HepG2 (cell line): ENCODE data around the gene ZNF581. TPM values are rescaled to one million over a fixed set of nuclear protein-coding genes. Genes with fewer than 3 reads are reported as not detected.
A peak's percentile ranks its signal among the peaks of the same experiment; 100 is the strongest.

Source experiments
- EED ChIP-seq: sonication (generic); formaldehyde crosslinking; IDR thresholded peaks from 2 replicates; pipeline ENCODE4 v1.5.0; 2020; ENCODE audit warnings: mild to moderate bottlenecking, missing genetic modification reagents
- JUND ChIP-seq: sonication (generic); formaldehyde crosslinking; IDR thresholded peaks from 2 replicates; pipeline ENCODE4 v1.8.0; 2022; ENCODE audit warnings: mild to moderate bottlenecking, missing genetic modification reagents
- KLF12 ChIP-seq: sonication (generic); formaldehyde crosslinking; IDR thresholded peaks from 2 replicates; pipeline ENCODE4 v1.4.0; 2020; ENCODE audit warnings: missing genetic modification reagents, borderline replicate concordance
- NAIF1 ChIP-seq: sonication (generic); formaldehyde crosslinking; IDR thresholded peaks from 2 replicates; pipeline ENCODE4 v1.5.0; 2020; ENCODE audit warnings: mild to moderate bottlenecking, missing genetic modification reagents, borderline replicate concordance
- NBN ChIP-seq: fragments of 450-650 bp; conservative IDR thresholded peaks from 2 replicates; pipeline ENCODE4 v1.6.1; 2017
- NPAS2 ChIP-seq: sonication (generic); formaldehyde crosslinking; IDR thresholded peaks from 2 replicates; pipeline ENCODE4 v1.8.0; 2022; ENCODE audit warnings: mild to moderate bottlenecking, missing genetic modification reagents, borderline replicate concordance
- SRSF4 ChIP-seq: fragments of 200-400 bp; formaldehyde crosslinking; IDR thresholded peaks from one replicate; pipeline ENCODE4 v1.6.1; 2018; ENCODE audit warnings: mild to moderate bottlenecking, low read depth, low read length, moderate library complexity; ENCODE audit not compliant: poor library complexity, severe bottlenecking
- ZNF333 ChIP-seq: sonication (generic); formaldehyde crosslinking; IDR thresholded peaks from 2 replicates; pipeline ENCODE4 v1.4.0; 2020; ENCODE audit warnings: mild to moderate bottlenecking, missing genetic modification reagents, borderline replicate concordance
- ZNF33A ChIP-seq: sonication (generic); formaldehyde crosslinking; IDR thresholded peaks from 2 replicates; pipeline ENCODE4 v1.5.1; 2020; ENCODE audit warnings: missing genetic modification reagents, mild to moderate bottlenecking, moderate library complexity, borderline replicate concordance
- ZNF496 ChIP-seq: sonication (generic); formaldehyde crosslinking; IDR thresholded peaks from 2 replicates; pipeline ENCODE4 v1.8.1; 2023; ENCODE audit warnings: mild to moderate bottlenecking, moderate library complexity, missing genetic modification reagents; ENCODE audit not compliant: insufficient replicate concordance
- ZNF564 ChIP-seq: sonication (generic); formaldehyde crosslinking; IDR thresholded peaks from 2 replicates; pipeline ENCODE4 v1.8.1; 2023; ENCODE audit warnings: mild to moderate bottlenecking, missing genetic modification reagents
- ZNF569 ChIP-seq: sonication (generic); formaldehyde crosslinking; IDR thresholded peaks from 2 replicates; pipeline ENCODE4 v1.5.0; 2020; ENCODE audit warnings: mild to moderate bottlenecking, missing genetic modification reagents, moderate library complexity, borderline replicate concordance
- ZNF616 ChIP-seq: sonication (generic); formaldehyde crosslinking; IDR thresholded peaks from 2 replicates; pipeline ENCODE4 v1.5.0; 2020; ENCODE audit warnings: low read depth, mild to moderate bottlenecking, missing genetic modification reagents
- ZNF7 ChIP-seq: IDR thresholded peaks from 2 replicates; pipeline ENCODE4 v1.6.1; 2016; ENCODE audit warnings: missing biosample characterization, missing genetic modification reagents
- ZNF781 ChIP-seq: sonication (generic); formaldehyde crosslinking; IDR thresholded peaks from 2 replicates; pipeline ENCODE4 v1.5.1; 2020; ENCODE audit warnings: borderline replicate concordance, mild to moderate bottlenecking, missing genetic modification reagents; ENCODE audit errors: not compliant biosample characterization
- ZNF878 ChIP-seq: sonication (generic); formaldehyde crosslinking; IDR thresholded peaks from 2 replicates; pipeline ENCODE4 v1.8.1; 2023; ENCODE audit warnings: mild to moderate bottlenecking, missing genetic modification reagents, moderate library complexity
- polyA plus RNA-seq, 8 experiments: library from polyadenylated mRNA; depleted of rRNA in 3 of 8; stranded (reverse) in 7 of 8; unstranded in 1 of 8; fragments of >200 nt; fragmentation: Illumina TruSeq in 4 of 8; extraction: Trizol in 4 of 8; gene quantifications; 2 replicates each; pipeline versions ENCODE4 v1.2.1 to v1.2.3, GENCODE V29; 2011 to 2016; ENCODE audit warnings: low read depth in 4 of 8, missing spikeins in 1 of 8, mixed read lengths in 1 of 8; ENCODE audit not compliant: insufficient read depth in 1 of 8
- total RNA-seq, 5 experiments: library from RNA; depleted of rRNA; stranded (reverse); fragments of >200 nt; fragmentation: Illumina TruSeq; extraction: Trizol; gene quantifications; 2 replicates each; pipeline ENCODE4 v1.2.3, GENCODE V29; 2016; ENCODE audit warnings: low read depth in 1 of 5
- TF ChIP-seq, protein P1 (sequence below): sonication (generic); formaldehyde crosslinking; IDR thresholded peaks from 2 replicates; pipeline ENCODE4 v1.4.0; 2020; ENCODE audit warnings: missing genetic modification reagents
- TF ChIP-seq, protein P2 (sequence below): sonication (generic); formaldehyde crosslinking; IDR thresholded peaks from 2 replicates; pipeline ENCODE4 v1.4.0; 2020; ENCODE audit warnings: missing genetic modification reagents, mild to moderate bottlenecking, borderline replicate concordance
- TF ChIP-seq, protein P3 (sequence below): sonication (generic); formaldehyde crosslinking; conservative IDR thresholded peaks from 2 replicates; pipeline ENCODE4 v1.4.0; 2020; ENCODE audit warnings: missing genetic modification reagents
- TF ChIP-seq, protein P4 (sequence below): sonication (generic); formaldehyde crosslinking; IDR thresholded peaks from 2 replicates; pipeline ENCODE4 v1.8.0; 2022; ENCODE audit warnings: missing genetic modification reagents, mild to moderate bottlenecking, inconsistent platforms, borderline replicate concordance

ZNF581 gene
- total and polyA plus RNA-seq, 2 of the 13 experiments (the other 11 are each of a cell fraction or from before 2014, with no cell fraction given) = 19.6 to 49.5 TPM

DNA sequence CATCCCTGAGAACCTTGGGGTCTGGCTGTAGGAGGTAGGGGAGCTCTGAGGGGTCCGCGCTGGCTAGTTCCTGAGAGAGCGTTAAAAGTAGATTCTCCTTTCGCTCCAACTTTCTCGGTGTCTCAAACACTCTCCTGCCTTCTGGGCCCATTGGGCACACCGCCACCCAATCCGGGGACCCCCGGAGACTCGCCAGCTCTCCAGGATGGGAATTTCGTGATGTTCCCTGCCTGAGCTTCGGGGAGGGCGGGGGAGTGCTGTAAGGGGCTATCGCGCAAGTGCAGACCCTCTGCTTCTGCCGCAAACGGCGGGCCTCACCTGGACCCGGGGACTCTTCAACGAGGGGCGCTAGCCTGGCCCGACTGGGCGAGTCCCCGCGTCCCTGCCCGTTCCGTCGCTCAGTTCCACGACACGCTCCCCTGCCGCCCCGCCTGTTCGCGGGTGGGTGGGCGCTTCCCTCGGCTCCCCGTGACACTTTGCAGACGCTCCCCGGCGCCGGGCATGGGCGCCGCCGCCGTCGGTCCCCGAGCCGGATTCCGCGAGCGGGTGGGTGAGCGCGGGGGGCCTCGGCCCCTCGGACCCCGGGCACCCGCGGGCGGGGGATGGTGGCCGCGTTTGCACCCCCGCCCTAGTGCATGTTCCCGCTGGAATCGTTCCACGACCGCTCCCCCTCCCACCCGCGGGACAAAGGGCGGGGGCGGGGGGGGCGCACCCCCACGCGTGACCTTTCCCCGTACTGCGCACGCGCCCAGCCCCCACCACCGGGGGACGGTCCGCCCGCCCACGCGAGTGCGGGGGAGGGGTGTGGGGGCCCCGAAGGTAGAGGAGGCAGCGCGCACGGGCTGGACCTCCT is 4.5 kb downstream of the ZNF581 start, which contains the start of gene CCDC106 (continued):
- TF ChIP-seq ZNF616 (CRISPR knock-in tag) = no peak
- TF ChIP-seq, protein P1, sequence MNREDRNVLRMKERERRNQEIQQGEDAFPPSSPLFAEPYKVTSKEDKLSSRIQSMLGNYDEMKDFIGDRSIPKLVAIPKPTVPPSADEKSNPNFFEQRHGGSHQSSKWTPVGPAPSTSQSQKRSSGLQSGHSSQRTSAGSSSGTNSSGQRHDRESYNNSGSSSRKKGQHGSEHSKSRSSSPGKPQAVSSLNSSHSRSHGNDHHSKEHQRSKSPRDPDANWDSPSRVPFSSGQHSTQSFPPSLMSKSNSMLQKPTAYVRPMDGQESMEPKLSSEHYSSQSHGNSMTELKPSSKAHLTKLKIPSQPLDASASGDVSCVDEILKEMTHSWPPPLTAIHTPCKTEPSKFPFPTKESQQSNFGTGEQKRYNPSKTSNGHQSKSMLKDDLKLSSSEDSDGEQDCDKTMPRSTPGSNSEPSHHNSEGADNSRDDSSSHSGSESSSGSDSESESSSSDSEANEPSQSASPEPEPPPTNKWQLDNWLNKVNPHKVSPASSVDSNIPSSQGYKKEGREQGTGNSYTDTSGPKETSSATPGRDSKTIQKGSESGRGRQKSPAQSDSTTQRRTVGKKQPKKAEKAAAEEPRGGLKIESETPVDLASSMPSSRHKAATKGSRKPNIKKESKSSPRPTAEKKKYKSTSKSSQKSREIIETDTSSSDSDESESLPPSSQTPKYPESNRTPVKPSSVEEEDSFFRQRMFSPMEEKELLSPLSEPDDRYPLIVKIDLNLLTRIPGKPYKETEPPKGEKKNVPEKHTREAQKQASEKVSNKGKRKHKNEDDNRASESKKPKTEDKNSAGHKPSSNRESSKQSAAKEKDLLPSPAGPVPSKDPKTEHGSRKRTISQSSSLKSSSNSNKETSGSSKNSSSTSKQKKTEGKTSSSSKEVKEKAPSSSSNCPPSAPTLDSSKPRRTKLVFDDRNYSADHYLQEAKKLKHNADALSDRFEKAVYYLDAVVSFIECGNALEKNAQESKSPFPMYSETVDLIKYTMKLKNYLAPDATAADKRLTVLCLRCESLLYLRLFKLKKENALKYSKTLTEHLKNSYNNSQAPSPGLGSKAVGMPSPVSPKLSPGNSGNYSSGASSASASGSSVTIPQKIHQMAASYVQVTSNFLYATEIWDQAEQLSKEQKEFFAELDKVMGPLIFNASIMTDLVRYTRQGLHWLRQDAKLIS (CRISPR knock-in tag) = no peak
- TF ChIP-seq ZNF33A (CRISPR knock-in tag) = no peak
- TF ChIP-seq ZNF333 (CRISPR knock-in tag) = no peak
- TF ChIP-seq, protein P2, sequence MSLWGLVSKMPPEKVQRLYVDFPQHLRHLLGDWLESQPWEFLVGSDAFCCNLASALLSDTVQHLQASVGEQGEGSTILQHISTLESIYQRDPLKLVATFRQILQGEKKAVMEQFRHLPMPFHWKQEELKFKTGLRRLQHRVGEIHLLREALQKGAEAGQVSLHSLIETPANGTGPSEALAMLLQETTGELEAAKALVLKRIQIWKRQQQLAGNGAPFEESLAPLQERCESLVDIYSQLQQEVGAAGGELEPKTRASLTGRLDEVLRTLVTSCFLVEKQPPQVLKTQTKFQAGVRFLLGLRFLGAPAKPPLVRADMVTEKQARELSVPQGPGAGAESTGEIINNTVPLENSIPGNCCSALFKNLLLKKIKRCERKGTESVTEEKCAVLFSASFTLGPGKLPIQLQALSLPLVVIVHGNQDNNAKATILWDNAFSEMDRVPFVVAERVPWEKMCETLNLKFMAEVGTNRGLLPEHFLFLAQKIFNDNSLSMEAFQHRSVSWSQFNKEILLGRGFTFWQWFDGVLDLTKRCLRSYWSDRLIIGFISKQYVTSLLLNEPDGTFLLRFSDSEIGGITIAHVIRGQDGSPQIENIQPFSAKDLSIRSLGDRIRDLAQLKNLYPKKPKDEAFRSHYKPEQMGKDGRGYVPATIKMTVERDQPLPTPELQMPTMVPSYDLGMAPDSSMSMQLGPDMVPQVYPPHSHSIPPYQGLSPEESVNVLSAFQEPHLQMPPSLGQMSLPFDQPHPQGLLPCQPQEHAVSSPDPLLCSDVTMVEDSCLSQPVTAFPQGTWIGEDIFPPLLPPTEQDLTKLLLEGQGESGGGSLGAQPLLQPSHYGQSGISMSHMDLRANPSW = no peak
- TF ChIP-seq ZNF7 (CRISPR knock-in tag) = no peak
- TF ChIP-seq, protein P3, sequence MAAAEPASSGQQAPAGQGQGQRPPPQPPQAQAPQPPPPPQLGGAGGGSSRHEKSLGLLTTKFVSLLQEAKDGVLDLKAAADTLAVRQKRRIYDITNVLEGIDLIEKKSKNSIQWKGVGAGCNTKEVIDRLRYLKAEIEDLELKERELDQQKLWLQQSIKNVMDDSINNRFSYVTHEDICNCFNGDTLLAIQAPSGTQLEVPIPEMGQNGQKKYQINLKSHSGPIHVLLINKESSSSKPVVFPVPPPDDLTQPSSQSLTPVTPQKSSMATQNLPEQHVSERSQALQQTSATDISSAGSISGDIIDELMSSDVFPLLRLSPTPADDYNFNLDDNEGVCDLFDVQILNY = no peak
- TF ChIP-seq NBN = no peak
- 0 out of 2 replicates have a peak, but pooled peaks have one; percentile 55 for TF ChIP-seq ZNF564 (CRISPR knock-in tag)
- no peak for TF ChIP-seq NAIF1 (CRISPR knock-in tag)
- peak; percentile 38 for TF ChIP-seq ZNF781 (CRISPR knock-in tag)
- TF ChIP-seq, protein P4, sequence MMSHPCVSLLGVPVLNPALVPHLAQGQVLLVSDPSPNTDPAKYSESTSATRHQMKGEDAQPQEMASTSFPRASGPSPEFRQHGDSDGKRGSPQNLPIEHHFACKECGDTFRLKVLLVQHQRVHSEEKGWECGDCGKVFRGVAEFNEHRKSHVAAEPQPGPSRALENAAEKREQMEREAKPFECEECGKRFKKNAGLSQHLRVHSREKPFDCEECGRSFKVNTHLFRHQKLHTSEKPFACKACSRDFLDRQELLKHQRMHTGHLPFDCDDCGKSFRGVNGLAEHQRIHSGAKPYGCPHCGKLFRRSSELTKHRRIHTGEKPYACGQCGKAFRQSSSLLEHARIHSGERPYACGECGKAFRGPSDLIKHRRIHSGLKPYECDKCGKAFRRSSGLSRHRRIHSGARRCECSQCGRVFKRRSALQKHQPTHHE = no peak
- TF ChIP-seq ZNF878 (CRISPR knock-in tag) = no peak
- no peak for TF ChIP-seq ZNF496 (CRISPR knock-in tag)
- TF ChIP-seq NPAS2 (CRISPR knock-in tag) = no peak
- TF ChIP-seq SRSF4 = no peak
- peak; percentile 65; the same call in 1 of the 2 replicates for TF ChIP-seq EED (CRISPR knock-in tag)
- no peak for TF ChIP-seq ZNF569
- TF ChIP-seq JUND (CRISPR knock-in tag) = peak; percentile 8; the same call in 1 of the 2 replicates
- no peak for TF ChIP-seq KLF12 (CRISPR knock-in tag)
